ENCODE data around the gene KLF7. TPM values are rescaled to one million over a fixed set of nuclear protein-coding genes. Genes with fewer than 3 reads are reported as not detected.

KLF7 gene
- total RNA-seq, 1 experiment from 2014 or later: 15.4 TPM

DNA sequence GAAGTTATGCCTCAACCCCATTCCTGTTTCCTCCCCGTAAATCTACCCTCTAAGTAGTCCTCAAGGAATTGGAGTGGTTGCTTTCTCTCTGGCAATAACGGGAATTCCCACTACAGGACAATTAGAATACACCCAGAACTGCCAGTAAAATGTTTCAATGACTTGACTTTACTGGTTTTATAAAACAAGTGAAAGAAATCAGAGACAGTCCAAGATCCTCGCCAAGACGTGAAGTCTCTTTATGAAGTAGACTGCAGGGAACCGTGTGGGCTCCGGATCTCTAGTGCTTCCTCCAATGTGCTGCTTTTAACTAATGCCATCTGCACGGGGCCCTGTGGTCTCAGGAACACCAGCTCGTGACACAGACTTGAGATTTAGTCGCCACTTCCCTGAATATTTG lies 125.1 kb downstream of the KLF7 start:
- Histone ChIP-seq H3K79me2 (ENCODE audit: insufficient read depth, low read length) (no peaks in the 10 kb centered on the region), H4K20me1 (ENCODE audit: insufficient read depth) (no peaks in the 10 kb centered on the region), H2AFZ (ENCODE audit: low read depth, low read length, poor library complexity, severe bottlenecking) (no peak overlapping the region), H3K9me2 (ENCODE audit: insufficient read depth) (no peaks in the 10 kb centered on the region), H3K9ac (ENCODE audit: low read length) (no peak overlapping the region), H3K9me3 (ENCODE audit: control insufficient read depth in 1 of 2, insufficient read depth in 1 of 2, low read depth in 1 of 2, low read length in 2 of 2) (no peaks in the 10 kb centered on the region), H3K27me3 (ENCODE audit: insufficient read depth, low read length) (no peaks in the 10 kb centered on the region), H3K4me3 (replicated peaks in 1 of 2; ENCODE audit: low read depth in 1 of 2, low read length in 2 of 2) (no peak overlapping the region), H3K4me2 (ENCODE audit: low read length) (no peak overlapping the region), H3K4me1 (ENCODE audit: control insufficient read depth in 1 of 2, insufficient read depth in 2 of 2, low read length in 2 of 2) (no peaks in the 10 kb centered on the region), H3K36me3 (ENCODE audit: control insufficient read depth in 1 of 2, insufficient read depth in 2 of 2, low read length in 2 of 2) (no peaks in the 10 kb centered on the region), H3K27ac (ENCODE audit: low read depth, low read length) (no peak overlapping the region)
- ChIA-PET POLR2A (no interaction called here), CTCF (no interaction called here), RAD21 (ENCODE audit: low non-redundant PET in 1 of 2, low total read pairs in 2 of 2, uncharacterized antibody in 2 of 2, unreplicated experiment in 2 of 2) (no interaction called here)
- ATAC-seq (no peak), DNase-seq (ENCODE audit: low read depth, low spot score) (no peak)
- intact Hi-C loops (cut with micrococcal nuclease): no loop called here
- TF ChIP-seq TCF7L2 (IDR thresholded peaks at IDR 0.05; ENCODE audit: borderline replicate concordance, extremely low read depth, insufficient read depth, insufficient read length): no peak
- TF ChIP-seq, protein P1, sequence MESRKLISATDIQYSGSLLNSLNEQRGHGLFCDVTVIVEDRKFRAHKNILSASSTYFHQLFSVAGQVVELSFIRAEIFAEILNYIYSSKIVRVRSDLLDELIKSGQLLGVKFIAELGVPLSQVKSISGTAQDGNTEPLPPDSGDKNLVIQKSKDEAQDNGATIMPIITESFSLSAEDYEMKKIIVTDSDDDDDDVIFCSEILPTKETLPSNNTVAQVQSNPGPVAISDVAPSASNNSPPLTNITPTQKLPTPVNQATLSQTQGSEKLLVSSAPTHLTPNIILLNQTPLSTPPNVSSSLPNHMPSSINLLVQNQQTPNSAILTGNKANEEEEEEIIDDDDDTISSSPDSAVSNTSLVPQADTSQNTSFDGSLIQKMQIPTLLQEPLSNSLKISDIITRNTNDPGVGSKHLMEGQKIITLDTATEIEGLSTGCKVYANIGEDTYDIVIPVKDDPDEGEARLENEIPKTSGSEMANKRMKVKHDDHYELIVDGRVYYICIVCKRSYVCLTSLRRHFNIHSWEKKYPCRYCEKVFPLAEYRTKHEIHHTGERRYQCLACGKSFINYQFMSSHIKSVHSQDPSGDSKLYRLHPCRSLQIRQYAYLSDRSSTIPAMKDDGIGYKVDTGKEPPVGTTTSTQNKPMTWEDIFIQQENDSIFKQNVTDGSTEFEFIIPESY (IDR thresholded peaks at IDR 0.05; ENCODE audit: extremely low read depth, insufficient replicate concordance, low read length): no peak
- no peak for TF ChIP-seq EZH2 (IDR thresholded peaks at IDR 0.05)
- no peak for TF ChIP-seq POLR2AphosphoS5 (IDR thresholded peaks at IDR 0.05; ENCODE audit: low read depth, low read length)
- TF ChIP-seq SRF (IDR thresholded peaks at IDR 0.05; ENCODE audit: low read depth): no peak
- TF ChIP-seq ATF3 (IDR thresholded peaks at IDR 0.05): no peak
- TF ChIP-seq SIN3A (IDR thresholded peaks at IDR 0.05; ENCODE audit: low read depth): no peak
- TF ChIP-seq ELF1 (IDR thresholded peaks at IDR 0.05; ENCODE audit: borderline replicate concordance, low read depth): no peak
- TF ChIP-seq CTCF (IDR thresholded peaks at IDR 0.05 in 2 of 3, conservative IDR thresholded peaks at IDR 0.05 in 1 of 3; ENCODE audit: borderline replicate concordance in 1 of 3, insufficient read depth in 1 of 3, low read depth in 2 of 3, low read length in 2 of 3): no peak
- no peak for TF ChIP-seq EZH2phosphoT487 (IDR thresholded peaks at IDR 0.05; ENCODE audit: borderline replicate concordance)
- TF ChIP-seq SP1 (IDR thresholded peaks at IDR 0.05; ENCODE audit: low read depth): no peak
- TF ChIP-seq ZFX (IDR thresholded peaks at IDR 0.05): no peak
- TF ChIP-seq, protein P2, sequence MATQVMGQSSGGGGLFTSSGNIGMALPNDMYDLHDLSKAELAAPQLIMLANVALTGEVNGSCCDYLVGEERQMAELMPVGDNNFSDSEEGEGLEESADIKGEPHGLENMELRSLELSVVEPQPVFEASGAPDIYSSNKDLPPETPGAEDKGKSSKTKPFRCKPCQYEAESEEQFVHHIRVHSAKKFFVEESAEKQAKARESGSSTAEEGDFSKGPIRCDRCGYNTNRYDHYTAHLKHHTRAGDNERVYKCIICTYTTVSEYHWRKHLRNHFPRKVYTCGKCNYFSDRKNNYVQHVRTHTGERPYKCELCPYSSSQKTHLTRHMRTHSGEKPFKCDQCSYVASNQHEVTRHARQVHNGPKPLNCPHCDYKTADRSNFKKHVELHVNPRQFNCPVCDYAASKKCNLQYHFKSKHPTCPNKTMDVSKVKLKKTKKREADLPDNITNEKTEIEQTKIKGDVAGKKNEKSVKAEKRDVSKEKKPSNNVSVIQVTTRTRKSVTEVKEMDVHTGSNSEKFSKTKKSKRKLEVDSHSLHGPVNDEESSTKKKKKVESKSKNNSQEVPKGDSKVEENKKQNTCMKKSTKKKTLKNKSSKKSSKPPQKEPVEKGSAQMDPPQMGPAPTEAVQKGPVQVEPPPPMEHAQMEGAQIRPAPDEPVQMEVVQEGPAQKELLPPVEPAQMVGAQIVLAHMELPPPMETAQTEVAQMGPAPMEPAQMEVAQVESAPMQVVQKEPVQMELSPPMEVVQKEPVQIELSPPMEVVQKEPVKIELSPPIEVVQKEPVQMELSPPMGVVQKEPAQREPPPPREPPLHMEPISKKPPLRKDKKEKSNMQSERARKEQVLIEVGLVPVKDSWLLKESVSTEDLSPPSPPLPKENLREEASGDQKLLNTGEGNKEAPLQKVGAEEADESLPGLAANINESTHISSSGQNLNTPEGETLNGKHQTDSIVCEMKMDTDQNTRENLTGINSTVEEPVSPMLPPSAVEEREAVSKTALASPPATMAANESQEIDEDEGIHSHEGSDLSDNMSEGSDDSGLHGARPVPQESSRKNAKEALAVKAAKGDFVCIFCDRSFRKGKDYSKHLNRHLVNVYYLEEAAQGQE (IDR thresholded peaks at IDR 0.05; ENCODE audit: low read depth): no peak
- no peak for TF ChIP-seq POLR2A (IDR thresholded peaks at IDR 0.05; ENCODE audit: borderline replicate concordance, extremely low read depth, insufficient read depth, insufficient read length)
- no peak for TF ChIP-seq RAD21 (IDR thresholded peaks at IDR 0.05; ENCODE audit: low read depth)
- no peak for TF ChIP-seq YY1 (IDR thresholded peaks at IDR 0.05; ENCODE audit: extremely low read depth, insufficient replicate concordance, low read depth, low read length)
- no TSS peak for BruUV-seq (replicated peaks)
